GM18526 (cell line): ENCODE results near the gene PICK1.

Experiments used
- POLR2A ChIP-seq: IDR thresholded peaks from 3 replicates; pipeline ENCODE4 v1.6.1; 2011; ENCODE audit not compliant: insufficient read length; ENCODE audit errors: extremely low read depth

Gene PICK1

GRCh38 chr22:38038890-38039812 lies 18.1 kb upstream of the PICK1 start:
- no peak for TF ChIP-seq POLR2A

GRCh38 chr22:38040953-38041759 lies 16.0 kb upstream of the PICK1 start:
- TF ChIP-seq POLR2A, result no peak

GRCh38 chr22:38041760-38042487 lies 15.3 kb upstream of the PICK1 start:
- no peak for TF ChIP-seq POLR2A

GRCh38 chr22:38042488-38042790 lies 14.8 kb upstream of the PICK1 start:
- TF ChIP-seq POLR2A, result no peak

GRCh38 chr22:38043151-38044039 lies 13.8 kb upstream of the PICK1 start:
- TF ChIP-seq POLR2A, result no peak

GRCh38 chr22:38046070-38046748 lies 11.0 kb upstream of the PICK1 start:
- TF ChIP-seq POLR2A, result no peak

- TF ChIP-seq POLR2A, result no peak
Measured at GRCh38 chr22:38049812-38050619, 7.2 kb upstream of the PICK1 start.

GRCh38 chr22:38050720-38051119 lies 6.5 kb upstream of the PICK1 start:
- no peak for TF ChIP-seq POLR2A

GRCh38 chr22:38051261-38051660 lies 5.9 kb upstream of the PICK1 start:
- TF ChIP-seq POLR2A, result no peak

- no peak for TF ChIP-seq POLR2A
Measured at GRCh38 chr22:38051900-38052862, 5.0 kb upstream of the PICK1 start.

- no peak for TF ChIP-seq POLR2A
Measured at GRCh38 chr22:38062791-38063190, 5.6 kb downstream of the PICK1 start.

- no peak for TF ChIP-seq POLR2A
Measured at GRCh38 chr22:38065539-38065938, 8.3 kb downstream of the PICK1 start.
